ENCODE measurements around the gene DEFB123.

DEFB123 gene

DNA sequence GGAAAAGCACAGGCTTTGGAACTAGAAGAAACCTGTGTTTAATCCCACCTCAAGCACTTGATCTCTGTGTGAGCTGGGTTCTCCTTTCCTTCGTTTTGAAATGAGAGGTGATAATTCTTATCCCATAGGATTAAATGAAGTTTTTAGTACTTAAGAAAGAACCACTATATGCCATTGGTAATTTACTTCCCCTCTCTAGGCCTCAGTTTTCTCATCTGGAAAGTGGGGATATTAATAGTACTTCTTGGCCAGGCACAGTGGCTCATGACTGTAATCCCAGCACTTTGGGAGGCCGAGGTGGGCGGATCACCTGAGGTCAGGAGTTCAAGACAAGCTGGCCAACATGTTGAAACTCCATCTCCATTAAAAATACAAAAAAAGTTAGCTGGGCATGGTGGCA, 48.7 kb downstream of the DEFB123 start:
- Histone ChIP-seq H3K27me3 (ENCODE audit: control insufficient read depth in 2 of 2, insufficient read depth in 2 of 2, low read length in 2 of 2) (peaks cover 0 to 4% of the 10 kb centered on the region in 2 donors), H3K4me1 (ENCODE audit: control insufficient read depth in 2 of 2, insufficient read depth in 2 of 2, low read length in 2 of 2) (peaks cover 0 to 3% of the 10 kb centered on the region in 2 donors), H3K4me3 (ENCODE audit: low read length in 2 of 2) (no peak overlapping the region), H3K27ac (ENCODE audit: low read depth in 2 of 2, low read length in 2 of 2) (no peak overlapping the region), H3K9ac (ENCODE audit: low read depth in 1 of 2, low read length in 2 of 2) (no peak overlapping the region), H3K9me3 (ENCODE audit: control insufficient read depth in 2 of 2, low read length in 2 of 2) (no peaks in the 10 kb centered on the region), H3K36me3 (ENCODE audit: control insufficient read depth in 2 of 2, insufficient read depth in 2 of 2, low read length in 2 of 2) (no peaks in the 10 kb centered on the region)

DNA sequence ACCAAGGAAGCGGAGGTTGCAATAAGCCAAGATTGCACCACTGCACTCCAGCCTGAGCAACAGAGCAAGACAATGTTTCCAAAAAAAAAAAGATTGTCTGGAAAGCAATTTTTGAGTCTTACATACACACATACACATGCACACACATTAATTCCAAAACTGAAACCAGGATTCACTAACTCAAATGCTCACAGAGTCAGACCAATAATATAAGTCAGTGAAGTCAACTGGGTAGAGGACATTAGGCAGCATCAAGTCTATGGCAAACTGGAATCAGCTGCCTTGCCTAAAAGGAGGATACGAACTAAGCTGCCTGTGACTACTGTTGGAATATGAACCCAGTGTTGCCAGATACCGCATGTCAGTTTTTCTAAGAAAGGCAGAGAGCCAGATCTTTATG, 50.3 kb downstream of the DEFB123 start:
- Histone ChIP-seq H3K4me1 (ENCODE audit: control insufficient read depth in 2 of 2, insufficient read depth in 2 of 2, low read length in 2 of 2) (no peaks in the 10 kb centered on the region), H3K9me3 (ENCODE audit: control insufficient read depth in 2 of 2, low read length in 2 of 2) (no peaks in the 10 kb centered on the region), H3K27ac (ENCODE audit: low read depth in 2 of 2, low read length in 2 of 2) (no peak overlapping the region), H3K9ac (ENCODE audit: low read depth in 1 of 2, low read length in 2 of 2) (no peak overlapping the region), H3K27me3 (ENCODE audit: control insufficient read depth in 2 of 2, insufficient read depth in 2 of 2, low read length in 2 of 2) (peaks cover 0 to 4% of the 10 kb centered on the region in 2 donors), H3K4me3 (ENCODE audit: low read length in 2 of 2) (no peak overlapping the region), H3K36me3 (ENCODE audit: control insufficient read depth in 2 of 2, insufficient read depth in 2 of 2, low read length in 2 of 2) (no peaks in the 10 kb centered on the region)

DNA sequence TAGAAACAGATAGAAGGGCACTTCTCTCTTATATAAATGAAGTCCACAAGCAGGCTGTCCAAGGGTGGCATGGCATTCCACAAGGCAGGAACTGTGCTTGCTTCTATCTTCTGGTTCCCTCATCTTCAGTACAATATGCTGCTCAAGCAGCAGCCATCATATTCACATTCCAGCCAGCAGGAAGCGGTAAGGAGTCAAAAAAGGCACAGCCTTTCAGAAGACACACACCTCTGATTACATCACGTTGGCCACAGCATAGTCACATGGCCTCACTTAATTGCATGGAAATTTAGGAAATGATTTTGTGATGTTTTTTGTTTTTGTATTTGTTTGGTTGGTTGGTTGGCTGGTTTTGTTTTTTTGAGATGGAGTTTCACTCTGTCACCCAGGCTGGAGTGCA, 53.7 kb downstream of the DEFB123 start:
- Histone ChIP-seq H3K36me3 (ENCODE audit: control insufficient read depth in 2 of 2, insufficient read depth in 2 of 2, low read length in 2 of 2) (no peaks in the 10 kb centered on the region), H3K27ac (ENCODE audit: low read depth in 2 of 2, low read length in 2 of 2) (no peak overlapping the region), H3K4me1 (ENCODE audit: control insufficient read depth in 2 of 2, insufficient read depth in 2 of 2, low read length in 2 of 2) (no peaks in the 10 kb centered on the region), H3K27me3 (ENCODE audit: control insufficient read depth in 2 of 2, insufficient read depth in 2 of 2, low read length in 2 of 2) (no peaks in the 10 kb centered on the region), H3K9me3 (ENCODE audit: control insufficient read depth in 2 of 2, low read length in 2 of 2) (no peaks in the 10 kb centered on the region), H3K4me3 (ENCODE audit: low read length in 2 of 2) (no peak overlapping the region), H3K9ac (ENCODE audit: low read depth in 1 of 2, low read length in 2 of 2) (no peak overlapping the region)

GRCh38 chr20:31496761-31497295, 56.4 kb downstream of the DEFB123 start:
- Histone ChIP-seq H3K27ac (ENCODE audit: low read depth in 2 of 2, low read length in 2 of 2) (peak overlapping the region; percentile 35 to 46), H3K4me3 (ENCODE audit: low read length in 2 of 2) (no peak overlapping the region), H3K27me3 (ENCODE audit: control insufficient read depth in 2 of 2, insufficient read depth in 2 of 2, low read length in 2 of 2) (no peaks in the 10 kb centered on the region), H3K36me3 (ENCODE audit: control insufficient read depth in 2 of 2, insufficient read depth in 2 of 2, low read length in 2 of 2) (no peaks in the 10 kb centered on the region), H3K9me3 (ENCODE audit: control insufficient read depth in 2 of 2, low read length in 2 of 2) (no peaks in the 10 kb centered on the region), H3K4me1 (ENCODE audit: control insufficient read depth in 2 of 2, insufficient read depth in 2 of 2, low read length in 2 of 2) (no peaks in the 10 kb centered on the region), H3K9ac (ENCODE audit: low read depth in 1 of 2, low read length in 2 of 2) (no peak overlapping the region)

- Histone ChIP-seq H3K4me1 (ENCODE audit: control insufficient read depth in 2 of 2, insufficient read depth in 2 of 2, low read length in 2 of 2) (no peaks in the 10 kb centered on the region), H3K4me3 (ENCODE audit: low read length in 2 of 2) (no peak overlapping the region), H3K9me3 (ENCODE audit: control insufficient read depth in 2 of 2, low read length in 2 of 2) (no peaks in the 10 kb centered on the region), H3K27me3 (ENCODE audit: control insufficient read depth in 2 of 2, insufficient read depth in 2 of 2, low read length in 2 of 2) (no peaks in the 10 kb centered on the region), H3K27ac (ENCODE audit: low read depth in 2 of 2, low read length in 2 of 2) (no peak overlapping the region), H3K36me3 (ENCODE audit: control insufficient read depth in 2 of 2, insufficient read depth in 2 of 2, low read length in 2 of 2) (no peaks in the 10 kb centered on the region), H3K9ac (ENCODE audit: low read depth in 1 of 2, low read length in 2 of 2) (no peak overlapping the region)
Observed at GRCh38 chr20:31497838-31498540, 57.6 kb downstream of the DEFB123 start.
